Heart right ventricle (tissue), 16 donors: ENCODE data around the gene CIDEB. TPM values are rescaled to one million over a fixed set of nuclear protein-coding genes. Genes with fewer than 3 reads are reported as not detected.
A peak's percentile ranks its signal among the peaks of the same experiment; 100 is the strongest.
"Not testable (repeated sequence)": the region's sequence is repeated elsewhere in the genome, so short reads cannot be mapped to it uniquely, and the experiment has no call there.

Experiments used
- ATAC-seq, 8 donors: fragments of 200-7000 bp; cut with Tn5 transposase; one replicate each; pipeline ENCODE4 v1.9.1; 2020; ENCODE audit warnings: mild to moderate bottlenecking in 8 of 8, moderate library complexity in 8 of 8, moderate number of reproducible peaks in 1 of 8
- DNase-seq, 2 donors: peaks; one replicate each; pipeline ENCODE4 v3.0.0-alpha.2; 2020
- H3K27ac ChIP-seq, 10 donors: fragments of 200-600 bp; sonication (generic) in 2 of 10; one replicate each; pipeline versions ENCODE4 v1.5.0 to v1.8.0; 2020 to 2022; ENCODE audit warnings: mild to moderate bottlenecking in 3 of 10
- H3K27me3 ChIP-seq, 7 donors: fragments of 200-600 bp; one replicate each; pipeline ENCODE4 v1.8.0; 2021 to 2022; ENCODE audit warnings: mild to moderate bottlenecking in 2 of 7
- H3K36me3 ChIP-seq, 9 donors: fragments of 200-600 bp; sonication (generic) in 1 of 9; one replicate each; pipeline versions ENCODE4 v1.5.0 to v1.8.0; 2020 to 2022; ENCODE audit warnings: mild to moderate bottlenecking in 2 of 9
- H3K4me1 ChIP-seq, 9 donors: fragments of 200-600 bp; sonication (generic) in 1 of 9; one replicate each; pipeline versions ENCODE4 v1.5.0 to v1.8.0; 2020 to 2022; ENCODE audit warnings: mild to moderate bottlenecking in 4 of 9
- H3K4me3 ChIP-seq, 10 donors: fragments of 200-600 bp; sonication (generic) in 2 of 10; one replicate each; pipeline versions ENCODE4 v1.5.0 to v1.8.0; 2020 to 2022; ENCODE audit warnings: mild to moderate bottlenecking in 7 of 10, moderate library complexity in 2 of 10
- H3K9me3 ChIP-seq, 11 donors: fragments of 200-600 bp in 10 of 11; sonication (generic) in 2 of 11; one replicate each; pipeline versions ENCODE4 v1.5.0 to v1.8.0; 2013 to 2022; ENCODE audit warnings: mild to moderate bottlenecking in 2 of 11, control low read depth in 1 of 11, moderate library complexity in 1 of 11
- WGBS, 2 donors: extraction: QIAGEN DNeasy Blood & Tissue Kit; methylation state at CpG; one replicate each; pipeline ENCODE4 v1.1.7; 2013; ENCODE audit warnings: inconsistent platforms in 1 of 2; 5-methylcytosine and 5-hydroxymethylcytosine counted together
- intact Hi-C, 10 donors: fragments of 100-400 bp; cut with DNase I; formaldehyde crosslinking; loops; one replicate each; pipeline versions ENCODE4 v1.11.1 to v1.14.2; 2022
- long read RNA-seq, 3 donors: library from polyadenylated mRNA; unstranded; transcript quantifications; one replicate each; pipeline ENCODE4 v2.0.0, GENCODE V29; 2020 to 2021
- polyA plus RNA-seq, 2 donors: library from polyadenylated mRNA; stranded (reverse); fragments of 200-250 nt; gene quantifications; one replicate each; pipeline ENCODE4 v1.2.3, GENCODE V29; 2013
- total RNA-seq, 10 donors: library from RNA; stranded (reverse); fragmentation: NEBNext Ultra II Directional in 3 of 10; extraction: Animal tissue kit (Norgen Biotek cat#: 25700) in 3 of 10; gene quantifications; one replicate each; pipeline versions ENCODE4 v1.2.1 to v1.2.4, GENCODE V29; 2021 to 2023
- TF ChIP-seq, protein P1 (sequence below), 9 donors: fragments of 200-600 bp; sonication (generic) in 2 of 9; IDR thresholded peaks; one replicate each; pipeline versions ENCODE4 v1.5.0 to v1.8.0; 2021 to 2022; ENCODE audit warnings: antibody characterized with exemption in 9 of 9, mild to moderate bottlenecking in 5 of 9, moderate library complexity in 1 of 9
- donor health status: Arrhythmogenic right ventricular cardiomyopathy.
- donor health status: ischemic (EF 13 %, LVEDD 7.1; RV severe dilation, severe dysfunction).
- donor health status: healthy with polysubstance abuse.
- donor health status: DM: no; HTN: yes; CAD: no.
- donor health status: DM: no; HTN: no; CAD: no.
- donor health status: ischemic (EF 25% LVEDD 6.9; RV normal size, moderate dysfunction).
- donor health status: ischemic (EF 25% LVEDD 5.7; RV mildly dilated, moderate dysfunction).
- donor health status: healthy.
- donor health status: DM: yes; HTN: yes; CAD: no.
- donor health status: Ischemic cardiomyopathy.
- donor health status: ischemic (EF 35%, LVEDD 5.7; RV mildly dilated, moderate dysfunction).
- donor health status: nonischemic (EF 11% LVEDD 7.7; RV severe dilation, severe dysfunction).
- donor health status: DM: yes; HTN: yes; CAD: no.
- donor health status: PGD.
- donor health status: ischemic (EF 29% LVEDD 5.4; RV normal size, mild dysfunction).
- donor health status: nonischemic (EF 23%, LVEDD 6.1; RV moderate dilation, normal function).

The CIDEB gene, protein sequence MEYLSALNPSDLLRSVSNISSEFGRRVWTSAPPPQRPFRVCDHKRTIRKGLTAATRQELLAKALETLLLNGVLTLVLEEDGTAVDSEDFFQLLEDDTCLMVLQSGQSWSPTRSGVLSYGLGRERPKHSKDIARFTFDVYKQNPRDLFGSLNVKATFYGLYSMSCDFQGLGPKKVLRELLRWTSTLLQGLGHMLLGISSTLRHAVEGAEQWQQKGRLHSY
- total RNA-seq (1 to 10 TPM; 1.9 to 6.0 (median 3.5) TPM), polyA plus RNA-seq (1 to 10 TPM; 4.3 to 4.8 TPM)
- long read RNA-seq, donor 1, partial matches to known transcripts, result 0 of 9 reads
- long read RNA-seq, donor 1, other reads (novel, unspliced or antisense), result 3 of 9 reads
- long read RNA-seq, donor 2, partial matches to known transcripts, result 0 of 7 reads
- long read RNA-seq, donor 2, other reads (novel, unspliced or antisense), result 4 of 7 reads
- long read RNA-seq, donor 3, partial matches to known transcripts, result 0 of 3 reads
- long read RNA-seq, donor 3, other reads (novel, unspliced or antisense), result 1 of 3 reads

DNA sequence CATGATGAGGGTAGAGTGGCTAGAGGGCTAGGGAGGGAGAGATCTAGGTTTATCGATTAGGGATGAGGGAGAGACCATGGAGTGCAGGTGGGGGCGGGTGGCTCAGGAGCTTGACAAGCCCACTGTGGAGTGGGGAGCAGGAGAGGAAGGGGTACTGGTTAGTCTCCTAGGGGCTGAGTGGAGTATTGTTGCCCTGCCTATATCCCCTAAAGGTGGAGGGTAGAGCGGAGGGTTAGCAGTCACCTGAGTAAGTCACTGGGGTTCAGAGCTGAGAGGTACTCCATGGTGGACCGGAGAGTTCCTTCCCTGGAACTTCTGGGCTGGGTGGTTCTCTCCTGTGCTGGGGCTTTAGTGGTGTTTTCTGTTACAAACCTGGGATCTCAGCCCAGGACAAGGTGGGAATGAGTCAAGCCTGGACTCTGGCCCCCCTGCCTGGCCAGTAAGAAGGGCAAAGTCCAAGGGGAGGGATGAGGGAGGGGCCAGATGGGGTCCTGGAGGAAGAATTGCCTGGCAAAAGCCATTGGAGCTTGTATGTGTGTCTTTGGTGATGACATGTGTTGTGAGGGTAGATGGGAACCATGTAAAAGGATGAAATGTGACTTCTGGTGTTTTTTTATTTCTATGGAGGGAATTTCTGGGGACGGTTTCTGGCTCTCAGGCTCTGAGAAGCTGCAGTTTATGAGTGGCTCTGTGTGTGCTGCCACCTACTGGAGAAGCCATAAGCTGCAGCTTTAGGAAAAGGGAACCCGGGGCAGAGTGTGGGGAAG, at the start of gene CIDEB:
Gene CIDEB, minus strand, starts transcription at position 403 of the 767 bp plus-strand sequence. Its CDS starts 119 bp downstream, at position 284.
- WGBS, 2 donors, result 60 to 62% methylated on average over 6 of the region's 6 CpGs
- TF ChIP-seq, protein P1, sequence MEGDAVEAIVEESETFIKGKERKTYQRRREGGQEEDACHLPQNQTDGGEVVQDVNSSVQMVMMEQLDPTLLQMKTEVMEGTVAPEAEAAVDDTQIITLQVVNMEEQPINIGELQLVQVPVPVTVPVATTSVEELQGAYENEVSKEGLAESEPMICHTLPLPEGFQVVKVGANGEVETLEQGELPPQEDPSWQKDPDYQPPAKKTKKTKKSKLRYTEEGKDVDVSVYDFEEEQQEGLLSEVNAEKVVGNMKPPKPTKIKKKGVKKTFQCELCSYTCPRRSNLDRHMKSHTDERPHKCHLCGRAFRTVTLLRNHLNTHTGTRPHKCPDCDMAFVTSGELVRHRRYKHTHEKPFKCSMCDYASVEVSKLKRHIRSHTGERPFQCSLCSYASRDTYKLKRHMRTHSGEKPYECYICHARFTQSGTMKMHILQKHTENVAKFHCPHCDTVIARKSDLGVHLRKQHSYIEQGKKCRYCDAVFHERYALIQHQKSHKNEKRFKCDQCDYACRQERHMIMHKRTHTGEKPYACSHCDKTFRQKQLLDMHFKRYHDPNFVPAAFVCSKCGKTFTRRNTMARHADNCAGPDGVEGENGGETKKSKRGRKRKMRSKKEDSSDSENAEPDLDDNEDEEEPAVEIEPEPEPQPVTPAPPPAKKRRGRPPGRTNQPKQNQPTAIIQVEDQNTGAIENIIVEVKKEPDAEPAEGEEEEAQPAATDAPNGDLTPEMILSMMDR (IDR thresholded peaks at IDR 0.05), result peak; percentile 82 to 95 (median 93)
- no peak within 1 kb of the TSS for H3K4me3 ChIP-seq
- peak in 3 of 8 donors; percentile 15 to 21 (median 18) for ATAC-seq
- intact Hi-C loops, result no loop called here
- H3K9me3 ChIP-seq, result no peaks in the 10 kb centered on the region
- no peak within 1 kb of the TSS for H3K27ac ChIP-seq
- H3K4me1 ChIP-seq, result peaks cover 11 to 52% (median 36%) of the 10 kb centered on the region in 9 donors
- H3K36me3 ChIP-seq, result peaks cover 0 to 52% (median 34%) of the 10 kb centered on the region in 9 donors
- peak in 1 of 2 donors; percentile 58 for DNase-seq
- no peaks in the 10 kb centered on the region for H3K27me3 ChIP-seq

DNA sequence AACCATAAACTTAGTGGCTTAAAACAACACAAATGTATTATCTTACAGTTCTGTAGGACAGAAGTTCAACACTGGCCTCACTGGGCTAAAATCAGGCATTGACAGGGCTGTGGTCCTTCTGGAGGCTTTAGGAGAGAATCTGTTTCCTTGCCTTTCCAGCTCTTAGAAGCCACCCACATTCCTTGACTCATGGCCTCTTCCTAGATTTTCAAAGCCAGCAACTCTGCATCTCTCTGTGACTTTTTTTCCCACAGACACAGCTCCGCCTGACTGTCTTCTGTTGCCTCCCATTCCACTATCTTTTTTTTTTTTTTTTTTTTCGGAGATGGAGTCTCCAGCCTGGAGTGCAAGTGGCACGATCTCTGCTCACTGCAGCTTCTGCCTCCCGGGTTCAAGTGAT, 48.4 kb upstream of the CIDEB start:
- Histone ChIP-seq H3K4me1 (peaks cover 0 to 19% (median 0%) of the 10 kb centered on the region in 9 donors), H3K4me3 (no peak overlapping the region), H3K27ac (no peak overlapping the region), H3K9me3 (no peaks in the 10 kb centered on the region), H3K36me3 (no peaks in the 10 kb centered on the region), H3K27me3 (peaks cover 0 to 25% (median 14%) of the 10 kb centered on the region in 7 donors)
- intact Hi-C loops, result no loop called here
- WGBS, 2 donors, result 84 to 89% methylated on average over 4 of the region's 4 CpGs
- TF ChIP-seq, protein P1 (IDR thresholded peaks at IDR 0.05), result no peak
- no peak for ATAC-seq
- no peak for DNase-seq

DNA sequence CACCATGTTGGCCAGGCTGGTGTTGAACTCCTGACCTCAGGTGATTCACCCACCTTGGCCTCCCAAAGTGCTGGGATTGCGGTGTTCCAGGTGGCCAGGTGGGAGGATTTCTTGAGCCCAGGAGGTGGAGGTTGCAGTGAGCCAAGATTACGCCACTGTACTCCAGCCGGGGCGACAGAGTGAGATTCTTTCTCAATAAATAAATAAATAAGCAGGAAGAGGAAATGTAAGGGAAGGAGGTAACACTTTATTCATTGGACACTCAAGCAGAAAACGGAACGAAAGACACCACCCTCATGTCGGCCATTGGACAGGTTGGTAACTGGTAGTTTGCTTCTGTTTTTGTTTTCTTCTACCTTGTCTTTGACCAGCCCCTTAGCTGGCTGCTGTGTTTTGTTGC, 47.2 kb upstream of the CIDEB start:
- peaks cover 0 to 29% (median 14%) of the 10 kb centered on the region in 7 donors for H3K27me3 ChIP-seq
- ATAC-seq, result no peak
- no peaks in the 10 kb centered on the region for H3K36me3 ChIP-seq
- intact Hi-C loops, result no loop called here
- no peak overlapping the region for H3K27ac ChIP-seq
- no peaks in the 10 kb centered on the region for H3K9me3 ChIP-seq
- no peak for DNase-seq
- TF ChIP-seq, protein P1 (IDR thresholded peaks at IDR 0.05), result no peak
- WGBS, 2 donors, result 91 to 92% methylated on average over 7 of the region's 7 CpGs
- H3K4me3 ChIP-seq, result no peak overlapping the region
- peaks cover 0 to 19% (median 0%) of the 10 kb centered on the region in 9 donors for H3K4me1 ChIP-seq

DNA sequence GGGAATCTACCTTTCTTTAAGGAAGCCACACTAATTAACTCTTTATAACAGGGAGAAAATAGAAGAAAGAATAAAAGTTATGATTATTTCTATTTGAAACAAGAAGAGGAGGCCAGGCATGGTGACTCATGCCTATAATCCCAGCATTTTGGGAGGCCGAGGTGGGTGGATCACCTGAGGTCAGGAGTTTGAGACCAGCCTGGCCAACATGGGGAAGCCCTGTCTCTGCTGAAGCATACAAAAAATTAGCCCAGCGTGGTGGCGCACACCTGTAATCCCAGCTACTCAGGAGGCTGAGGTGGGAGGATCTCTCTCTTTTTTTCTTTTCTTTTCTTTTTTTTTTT, 46.7 kb upstream of the CIDEB start:
- Histone ChIP-seq H3K27me3 (peaks cover 0 to 29% (median 14%) of the 10 kb centered on the region in 7 donors), H3K27ac (peak overlapping the region in 1 of 10 donors; percentile 31), H3K4me1 (peaks cover 0 to 19% (median 0%) of the 10 kb centered on the region in 9 donors)
- H3K36me3 ChIP-seq, H3K4me3 ChIP-seq, DNase-seq, intact Hi-C loops, H3K9me3 ChIP-seq, ATAC-seq: not testable (repeated sequence)
- 91% methylated on average over 3 of the region's 3 CpGs for WGBS, 2 donors
